Measurements from ENCODE around the gene SDC3. TPM values are rescaled to one million over a fixed set of nuclear protein-coding genes. Genes with fewer than 3 reads are reported as not detected.

Gene SDC3
- total and polyA plus RNA-seq, 2 donors (not counting 1 experiment from before 2014, with no cell fraction given) = 0.30 to 4.6 TPM

- ATAC-seq (ENCODE audit: low read depth) (no peak), DNase-seq (no peak)
- peaks cover 3 to 5% of the 10 kb centered on the region in 2 donors for H3K4me1 ChIP-seq (ENCODE audit: control insufficient read depth in 2 of 2, insufficient read depth in 2 of 2, low read length in 2 of 2)
- TF ChIP-seq EZH2 (IDR thresholded peaks at IDR 0.05; ENCODE audit: borderline replicate concordance, insufficient read depth, low read depth, low read length, poor library complexity, severe bottlenecking) = no peak
- TF ChIP-seq CTCF (IDR thresholded peaks at IDR 0.05) = no peak
- H3K27ac ChIP-seq (ENCODE audit: low read length in 2 of 2) = no peak overlapping the region
- intact Hi-C loops (cut with micrococcal nuclease) = no loop called here
- H2AFZ ChIP-seq (ENCODE audit: insufficient read depth, low read depth, low read length, poor library complexity, severe bottlenecking) = no peak overlapping the region
- ChIA-PET POLR2A (no interaction called here), CTCF (no interaction called here)
- H3K4me1 Mint-ChIP-seq = peaks cover 4% of the 10 kb centered on the region
- H3K36me3 ChIP-seq (replicated peaks in 1 of 2; ENCODE audit: control extremely low read depth in 1 of 2, control insufficient read depth in 1 of 2, extremely low read depth in 1 of 2, insufficient read depth in 2 of 2, low read length in 1 of 2) = no peaks in the 10 kb centered on the region
- no peak overlapping the region for H3K9ac ChIP-seq (ENCODE audit: low read length)
- H3K27me3 Mint-ChIP-seq = peaks cover 44% of the 10 kb centered on the region
- peaks cover 0 to 47% (median 7%) of the 10 kb centered on the region in 3 donors for H3K9me3 ChIP-seq (ENCODE audit: control extremely low read depth in 1 of 3, control insufficient read depth in 2 of 3, insufficient read depth in 1 of 3, low read length in 2 of 3)
- 95% methylated on average over 4 of the region's 4 CpGs for WGBS (ENCODE audit: insufficient coverage)
- no peak overlapping the region for H3K4me2 ChIP-seq (replicated peaks; ENCODE audit: low read depth, low read length, poor library complexity, severe bottlenecking)
- no peak overlapping the region for H3K4me3 Mint-ChIP-seq
- peaks cover 0 to 31% (median 10%) of the 10 kb centered on the region in 4 experiments for H3K27me3 ChIP-seq (replicated peaks in 1 of 4; ENCODE audit: control extremely low read depth in 1 of 4, control insufficient read depth in 3 of 4, insufficient read depth in 4 of 4, low read length in 3 of 4)
- no peak overlapping the region for H3K27ac Mint-ChIP-seq
- H3K79me2 ChIP-seq (ENCODE audit: control insufficient read depth, insufficient read depth, low read length) = no peaks in the 10 kb centered on the region
- H4K20me1 ChIP-seq (ENCODE audit: control insufficient read depth, insufficient read depth, low read length, poor library complexity, severe bottlenecking) = no peaks in the 10 kb centered on the region
- peaks cover 3% of the 10 kb centered on the region for H3K9me3 Mint-ChIP-seq (ENCODE audit: insufficient read depth)
- H3K4me3 ChIP-seq (ENCODE audit: control extremely low read depth in 1 of 5, extremely low read depth in 1 of 5, insufficient read depth in 1 of 5, low read depth in 2 of 5, low read length in 4 of 5) = no peak overlapping the region
Observed at GRCh38 chr1:30872948-30873263, 35.7 kb downstream of the SDC3 start.

GRCh38 chr1:30872033-30872947, 36.3 kb downstream of the SDC3 start:
- 77% methylated on average over 9 of the region's 9 CpGs for WGBS (ENCODE audit: insufficient coverage)
- intact Hi-C loops (cut with micrococcal nuclease) = no loop called here
- Histone ChIP-seq H2AFZ (ENCODE audit: insufficient read depth, low read depth, low read length, poor library complexity, severe bottlenecking) (no peak overlapping the region), H3K9ac (ENCODE audit: low read length) (no peak overlapping the region), H3K79me2 (ENCODE audit: control insufficient read depth, insufficient read depth, low read length) (no peaks in the 10 kb centered on the region), H3K9me3 (ENCODE audit: control extremely low read depth in 1 of 3, control insufficient read depth in 2 of 3, insufficient read depth in 1 of 3, low read length in 2 of 3) (peaks cover 0 to 47% (median 7%) of the 10 kb centered on the region in 3 donors), H3K4me1 (ENCODE audit: control insufficient read depth in 2 of 2, insufficient read depth in 2 of 2, low read length in 2 of 2) (peaks cover 3 to 5% of the 10 kb centered on the region in 2 donors), H4K20me1 (ENCODE audit: control insufficient read depth, insufficient read depth, low read length, poor library complexity, severe bottlenecking) (no peaks in the 10 kb centered on the region), H3K27me3 (replicated peaks in 1 of 4; ENCODE audit: control extremely low read depth in 1 of 4, control insufficient read depth in 3 of 4, insufficient read depth in 4 of 4, low read length in 3 of 4) (peaks cover 0 to 28% (median 11%) of the 10 kb centered on the region in 4 experiments), H3K4me2 (replicated peaks; ENCODE audit: low read depth, low read length, poor library complexity, severe bottlenecking) (no peak overlapping the region), H3K27ac (ENCODE audit: low read length in 2 of 2) (no peak overlapping the region), H3K4me3 (ENCODE audit: control extremely low read depth in 1 of 5, extremely low read depth in 1 of 5, insufficient read depth in 1 of 5, low read depth in 2 of 5, low read length in 4 of 5) (no peak overlapping the region), H3K36me3 (replicated peaks in 1 of 2; ENCODE audit: control extremely low read depth in 1 of 2, control insufficient read depth in 1 of 2, extremely low read depth in 1 of 2, insufficient read depth in 2 of 2, low read length in 1 of 2) (no peaks in the 10 kb centered on the region)
- ChIA-PET CTCF (no interaction called here), POLR2A (no interaction called here)
- peaks cover 4% of the 10 kb centered on the region for H3K4me1 Mint-ChIP-seq
- no peak overlapping the region for H3K4me3 Mint-ChIP-seq
- peaks cover 39% of the 10 kb centered on the region for H3K27me3 Mint-ChIP-seq
- ATAC-seq (ENCODE audit: low read depth) = no peak
- H3K9me3 Mint-ChIP-seq (ENCODE audit: insufficient read depth) = peaks cover 3% of the 10 kb centered on the region
- no peak overlapping the region for H3K27ac Mint-ChIP-seq
- no peak for DNase-seq
- TF ChIP-seq EZH2 (IDR thresholded peaks at IDR 0.05; ENCODE audit: borderline replicate concordance, insufficient read depth, low read depth, low read length, poor library complexity, severe bottlenecking) (no peak), CTCF (IDR thresholded peaks at IDR 0.05) (no peak)

All from B cell (primary cell).